Thyroid gland (tissue), 4 donors: ENCODE measurements around the gene P2RY12. TPM values are rescaled to one million over a fixed set of nuclear protein-coding genes. Genes with fewer than 3 reads are reported as not detected.

Source experiments
- DNase-seq, 2 donors: peaks; one replicate each; pipeline ENCODE4 v3.0.0-alpha.2; 2019
- H3K27ac ChIP-seq, 3 donors: fragments of 200-600 bp; sonication (generic); 1 replicate in 2 of 3; 2 replicates in 1 of 3; pipeline ENCODE4 v1.5.1; 2016 to 2019; ENCODE audit warnings: mild to moderate bottlenecking in 1 of 3, moderate library complexity in 1 of 3
- H3K27me3 ChIP-seq: fragments of 200-600 bp; sonication (generic); one replicate; pipeline ENCODE4 v1.5.1; 2019
- H3K36me3 ChIP-seq, 2 donors: fragments of 200-600 bp; sonication (generic); one replicate each; pipeline ENCODE4 v1.5.1; 2016 to 2019
- H3K4me1 ChIP-seq, 2 donors: fragments of 200-600 bp; sonication (generic); one replicate each; pipeline ENCODE4 v1.5.1; 2017 to 2019
- H3K4me3 ChIP-seq, 3 donors: fragments of 200-600 bp; sonication (generic); replicated peaks in 1 of 3; 1 replicate in 2 of 3; 2 replicates in 1 of 3; pipeline ENCODE4 v1.5.1; 2016; ENCODE audit warnings: mild to moderate bottlenecking in 1 of 3
- H3K9me3 ChIP-seq: fragments of 200-600 bp; sonication (generic); one replicate; pipeline ENCODE4 v1.5.1; 2017
- CTCF ChIP-seq, 6 experiments: fragments of 200-600 bp in 3 of 6; fragments of 450-650 bp in 3 of 6; sonication (generic) in 3 of 6; IDR thresholded peaks; one replicate each; pipeline ENCODE4 v1.5.1; 2016 to 2019; ENCODE audit warnings: antibody characterized with exemption in 6 of 6, mild to moderate bottlenecking in 2 of 6, inconsistent platforms in 1 of 6, moderate library complexity in 1 of 6
- POLR2A ChIP-seq, 2 donors: fragments of 450-650 bp; IDR thresholded peaks; one replicate each; pipeline ENCODE4 v1.6.1; 2017; ENCODE audit warnings: antibody characterized with exemption in 2 of 2, mild to moderate bottlenecking in 2 of 2, moderate library complexity in 1 of 2
- WGBS, 2 donors: methylation state at CpG; one replicate each; pipeline ENCODE4 v1.1.5; 2017; 5-methylcytosine and 5-hydroxymethylcytosine counted together
- intact Hi-C: fragments of 100-400 bp; cut with DNase I; formaldehyde crosslinking; loops from one replicate; pipeline ENCODE4 v1.15.1; 2023
- total RNA-seq, 4 donors: library from RNA; depleted of rRNA; stranded (reverse); fragments of >200 nt; gene quantifications; one replicate each; pipeline ENCODE4 v1.2.3, GENCODE V29; 2016

P2RY12 gene
- total RNA-seq, 4 donors from 2014 or later = 0.49 to 1.8 (median 1.1) TPM

- H3K9me3 ChIP-seq = no peaks in the 10 kb centered on the region
- 92% methylated on average over 3 of the region's 3 CpGs for WGBS, 2 donors
- H3K27ac ChIP-seq = no peak overlapping the region
Measured at GRCh38 chr3:151301787-151302186, 82.8 kb downstream of the P2RY12 start.

GRCh38 chr3:151300539-151300938 is 84.0 kb downstream of the P2RY12 start:
- DNase-seq = no peak
- 87 to 88% methylated on average over 1 of the region's 1 CpG for WGBS, 2 donors
- intact Hi-C loops = no loop called here

More at GRCh38 chr3:151301787-151302186, 82.8 kb downstream of the P2RY12 start:
- TF ChIP-seq POLR2A (IDR thresholded peaks at IDR 0.05) = no peak
- TF ChIP-seq CTCF (IDR thresholded peaks at IDR 0.05) = no peak
- Histone ChIP-seq H3K4me1 (peaks cover 0 to 7% of the 10 kb centered on the region in 2 donors), H3K4me3 (no peak overlapping the region), H3K27me3 (no peaks in the 10 kb centered on the region), H3K36me3 (no peaks in the 10 kb centered on the region)
- intact Hi-C loops = no loop called here
- no peak for DNase-seq

GRCh38 chr3:151299006-151299405 is 85.5 kb downstream of the P2RY12 start:
- Histone ChIP-seq H3K27ac (no peak overlapping the region), H3K4me1 (no peaks in the 10 kb centered on the region), H3K9me3 (no peaks in the 10 kb centered on the region), H3K36me3 (no peaks in the 10 kb centered on the region), H3K27me3 (no peaks in the 10 kb centered on the region), H3K4me3 (no peak overlapping the region)
- DNase-seq = no peak
- intact Hi-C loops = no loop called here
- WGBS, 2 donors = 94 to 98% methylated on average over 2 of the region's 2 CpGs
- TF ChIP-seq POLR2A (IDR thresholded peaks at IDR 0.05) (no peak), CTCF (IDR thresholded peaks at IDR 0.05) (no peak)

More at GRCh38 chr3:151300539-151300938, 84.0 kb downstream of the P2RY12 start:
- no peaks in the 10 kb centered on the region for H3K9me3 ChIP-seq
- TF ChIP-seq POLR2A (IDR thresholded peaks at IDR 0.05) (no peak), CTCF (IDR thresholded peaks at IDR 0.05) (no peak)
- peaks cover 0 to 7% of the 10 kb centered on the region in 2 donors for H3K4me1 ChIP-seq
- no peak overlapping the region for H3K27ac ChIP-seq
- no peaks in the 10 kb centered on the region for H3K27me3 ChIP-seq
- no peaks in the 10 kb centered on the region for H3K36me3 ChIP-seq
- H3K4me3 ChIP-seq = no peak overlapping the region

- WGBS, 2 donors = 63 to 92% methylated on average over 2 of the region's 2 CpGs
- H3K27me3 ChIP-seq = no peaks in the 10 kb centered on the region
- TF ChIP-seq POLR2A (IDR thresholded peaks at IDR 0.05) = no peak
- no peak for TF ChIP-seq CTCF (IDR thresholded peaks at IDR 0.05)
Measured at GRCh38 chr3:151297429-151297828, 87.1 kb downstream of the P2RY12 start.

GRCh38 chr3:151296226-151296625 is 88.3 kb downstream of the P2RY12 start:
- no peak overlapping the region for H3K27ac ChIP-seq
- WGBS, 2 donors = 78 to 84% methylated on average over 3 of the region's 3 CpGs
- DNase-seq = no peak

More at GRCh38 chr3:151297429-151297828, 87.1 kb downstream of the P2RY12 start:
- no peak overlapping the region for H3K4me3 ChIP-seq
- H3K9me3 ChIP-seq = no peaks in the 10 kb centered on the region
- intact Hi-C loops = no loop called here
- no peaks in the 10 kb centered on the region for H3K4me1 ChIP-seq
- DNase-seq = no peak
- H3K27ac ChIP-seq = no peak overlapping the region
- H3K36me3 ChIP-seq = no peaks in the 10 kb centered on the region

More at GRCh38 chr3:151296226-151296625, 88.3 kb downstream of the P2RY12 start:
- Histone ChIP-seq H3K9me3 (no peaks in the 10 kb centered on the region), H3K36me3 (no peaks in the 10 kb centered on the region), H3K27me3 (no peaks in the 10 kb centered on the region), H3K4me3 (no peak overlapping the region), H3K4me1 (no peaks in the 10 kb centered on the region)
- intact Hi-C loops = no loop called here
- no peak for TF ChIP-seq POLR2A (IDR thresholded peaks at IDR 0.05)
- TF ChIP-seq CTCF (IDR thresholded peaks at IDR 0.05) = no peak
